Calu3 (cell line): Measurements from ENCODE around the gene GRAP2. TPM values are rescaled to one million over a fixed set of nuclear protein-coding genes. Genes with fewer than 3 reads are reported as not detected.
A peak's percentile ranks its signal among the peaks of the same experiment; 100 is the strongest.

Experiments
- BruUV-seq: library from RNA; stranded (reverse); fragments of 400-500 nt; replicated peaks from 2 replicates; lab custom pipeline; 2021; lab: Mats Ljungman, UMichigan
- CTCF ChIA-PET: fragments of 300-600 bp; sonication (Branson Sonifier 250); formaldehyde crosslinking; loops from one replicate; lab custom pipeline; 2022; ENCODE audit warnings: antibody characterized with exemption; lab: Charles Lee
- DNase-seq: peaks from one replicate; pipeline ENCODE4 v3.0.0; 2022
- H3K27ac Mint-ChIP-seq: one replicate; pipeline ENCODE4 v1.8.0; 2022; ENCODE audit warnings: mixed read lengths; ENCODE audit not compliant: unreplicated experiment
- H3K27me3 Mint-ChIP-seq: one replicate; pipeline ENCODE4 v1.8.0; 2022; ENCODE audit warnings: mixed read lengths; ENCODE audit not compliant: unreplicated experiment
- H3K36me3 Mint-ChIP-seq: one replicate; pipeline ENCODE4 v1.8.0; 2022; ENCODE audit warnings: mild to moderate bottlenecking, moderate library complexity, mixed read lengths; ENCODE audit not compliant: insufficient read depth, unreplicated experiment
- H3K4me1 Mint-ChIP-seq: one replicate; pipeline ENCODE4 v1.8.0; 2022; ENCODE audit warnings: mild to moderate bottlenecking, low read depth, mixed read lengths; ENCODE audit not compliant: unreplicated experiment
- H3K4me3 Mint-ChIP-seq: one replicate; pipeline ENCODE4 v1.8.0; 2022; ENCODE audit warnings: mild to moderate bottlenecking, low read depth, moderate library complexity, mixed read lengths; ENCODE audit not compliant: unreplicated experiment
- H3K9me3 Mint-ChIP-seq: one replicate; pipeline ENCODE4 v1.8.0; 2022; ENCODE audit warnings: low read depth, mixed read lengths; ENCODE audit not compliant: unreplicated experiment
- intact Hi-C: fragments of 100-400 bp; cut with micrococcal nuclease; formaldehyde crosslinking; loops from one replicate; pipeline ENCODE4 v1.10.0; 2022; ENCODE audit not compliant: unreplicated experiment
- total RNA-seq: library from RNA; stranded (reverse); gene quantifications from 2 replicates; pipeline ENCODE4 v1.2.3, GENCODE V29; 2022
- TF ChIP-seq, protein P1 (sequence below): fragments of 200-600 bp; IDR thresholded peaks from one replicate; pipeline ENCODE4 v1.8.0; 2022; ENCODE audit warnings: antibody characterized with exemption; ENCODE audit not compliant: unreplicated experiment

GRAP2 gene
- total RNA-seq, 1 experiment from 2014 or later, result not detected

DNA sequence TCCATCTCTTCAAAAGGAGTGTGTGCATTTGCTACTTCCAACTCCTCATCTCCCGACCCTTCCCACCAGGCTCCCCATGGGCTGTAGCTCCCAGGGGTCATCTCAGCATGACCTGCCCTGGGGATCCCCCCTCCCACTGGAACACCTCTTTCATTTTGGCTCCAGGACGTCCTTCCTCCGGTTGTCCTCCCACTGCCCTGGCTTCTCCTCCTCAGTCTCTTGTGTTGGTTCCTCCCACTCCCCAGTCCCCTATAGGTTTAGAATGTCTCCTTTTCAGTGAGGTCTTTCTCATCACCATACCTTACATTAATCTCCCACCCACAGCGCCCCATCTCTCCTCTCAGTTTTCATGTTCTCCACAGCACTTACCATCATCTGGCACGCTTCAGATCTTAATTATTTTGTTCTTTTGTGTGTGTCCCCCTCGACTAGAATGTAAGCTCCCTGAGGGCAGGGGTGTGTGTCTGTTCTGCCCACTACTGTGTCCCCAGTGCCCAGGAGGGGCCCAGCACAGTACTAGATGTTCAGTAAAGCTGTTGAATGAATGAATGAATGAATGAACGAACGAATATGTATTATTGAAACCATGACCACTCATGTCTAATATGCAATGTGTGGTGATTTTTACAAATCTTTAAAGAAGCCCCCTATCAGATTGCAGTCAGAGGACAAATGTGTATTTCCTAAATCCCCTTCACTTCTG is 57.3 kb downstream of the GRAP2 start:
- CTCF ChIA-PET, result no interaction called here
- BruUV-seq, result no TSS peak
- Mint-ChIP-seq H3K36me3 (peaks cover 5% of the 10 kb centered on the region), H3K4me3 (no peak overlapping the region), H3K27ac (no peak overlapping the region), H3K4me1 (peaks cover 12% of the 10 kb centered on the region), H3K9me3 (no peaks in the 10 kb centered on the region), H3K27me3 (peaks cover 44% of the 10 kb centered on the region)
- no peak for DNase-seq
- TF ChIP-seq, protein P1, sequence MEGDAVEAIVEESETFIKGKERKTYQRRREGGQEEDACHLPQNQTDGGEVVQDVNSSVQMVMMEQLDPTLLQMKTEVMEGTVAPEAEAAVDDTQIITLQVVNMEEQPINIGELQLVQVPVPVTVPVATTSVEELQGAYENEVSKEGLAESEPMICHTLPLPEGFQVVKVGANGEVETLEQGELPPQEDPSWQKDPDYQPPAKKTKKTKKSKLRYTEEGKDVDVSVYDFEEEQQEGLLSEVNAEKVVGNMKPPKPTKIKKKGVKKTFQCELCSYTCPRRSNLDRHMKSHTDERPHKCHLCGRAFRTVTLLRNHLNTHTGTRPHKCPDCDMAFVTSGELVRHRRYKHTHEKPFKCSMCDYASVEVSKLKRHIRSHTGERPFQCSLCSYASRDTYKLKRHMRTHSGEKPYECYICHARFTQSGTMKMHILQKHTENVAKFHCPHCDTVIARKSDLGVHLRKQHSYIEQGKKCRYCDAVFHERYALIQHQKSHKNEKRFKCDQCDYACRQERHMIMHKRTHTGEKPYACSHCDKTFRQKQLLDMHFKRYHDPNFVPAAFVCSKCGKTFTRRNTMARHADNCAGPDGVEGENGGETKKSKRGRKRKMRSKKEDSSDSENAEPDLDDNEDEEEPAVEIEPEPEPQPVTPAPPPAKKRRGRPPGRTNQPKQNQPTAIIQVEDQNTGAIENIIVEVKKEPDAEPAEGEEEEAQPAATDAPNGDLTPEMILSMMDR, result no peak
- intact Hi-C loops, result no loop called here

DNA sequence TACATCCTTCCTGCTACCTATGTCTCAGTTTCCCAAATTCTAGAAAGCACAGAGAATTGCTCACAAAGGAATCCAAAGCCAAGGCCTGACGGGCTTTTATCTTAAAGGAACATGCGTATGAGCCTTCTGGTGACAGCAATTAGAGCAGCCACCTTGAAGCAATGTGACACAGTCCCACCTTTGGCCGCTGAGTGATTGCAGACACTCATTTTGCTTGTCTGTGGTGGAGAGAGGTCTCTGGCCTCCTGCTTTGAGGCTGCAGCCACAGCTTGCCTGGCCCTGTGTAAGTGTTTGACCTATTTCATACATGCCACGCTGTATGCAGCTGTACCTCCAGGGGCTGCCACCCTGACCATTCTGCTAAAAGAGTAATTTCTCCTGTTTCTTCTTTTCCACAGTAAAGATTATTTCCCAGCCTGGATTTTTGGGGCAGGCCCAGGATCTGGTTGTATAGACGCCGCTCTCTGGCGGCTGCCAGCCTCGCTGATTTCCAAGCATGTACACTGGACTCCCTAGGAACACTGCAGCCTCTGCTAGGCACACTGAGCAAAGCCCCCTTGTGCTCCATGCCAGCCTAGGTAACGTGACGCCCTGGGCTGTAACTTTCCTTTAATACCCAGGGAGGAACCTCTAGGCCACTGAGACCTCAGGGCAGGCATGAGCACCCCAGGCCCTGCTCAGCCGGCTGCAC is 58.2 kb downstream of the GRAP2 start:
- Mint-ChIP-seq H3K4me3 (no peak overlapping the region), H3K9me3 (no peaks in the 10 kb centered on the region), H3K36me3 (peaks cover 5% of the 10 kb centered on the region), H3K4me1 (peaks cover 12% of the 10 kb centered on the region), H3K27me3 (peaks cover 44% of the 10 kb centered on the region), H3K27ac (no peak overlapping the region)
- CTCF ChIA-PET, result interaction anchor here (1.5 kb wide), 1 partner anchor 12 kb away, joined by 3 read pairs; no protein-coding TSS in a partner anchor
- BruUV-seq, result no TSS peak
- TF ChIP-seq, protein P1, result no peak
- DNase-seq, result no peak
- intact Hi-C loops, result no loop called here

DNA sequence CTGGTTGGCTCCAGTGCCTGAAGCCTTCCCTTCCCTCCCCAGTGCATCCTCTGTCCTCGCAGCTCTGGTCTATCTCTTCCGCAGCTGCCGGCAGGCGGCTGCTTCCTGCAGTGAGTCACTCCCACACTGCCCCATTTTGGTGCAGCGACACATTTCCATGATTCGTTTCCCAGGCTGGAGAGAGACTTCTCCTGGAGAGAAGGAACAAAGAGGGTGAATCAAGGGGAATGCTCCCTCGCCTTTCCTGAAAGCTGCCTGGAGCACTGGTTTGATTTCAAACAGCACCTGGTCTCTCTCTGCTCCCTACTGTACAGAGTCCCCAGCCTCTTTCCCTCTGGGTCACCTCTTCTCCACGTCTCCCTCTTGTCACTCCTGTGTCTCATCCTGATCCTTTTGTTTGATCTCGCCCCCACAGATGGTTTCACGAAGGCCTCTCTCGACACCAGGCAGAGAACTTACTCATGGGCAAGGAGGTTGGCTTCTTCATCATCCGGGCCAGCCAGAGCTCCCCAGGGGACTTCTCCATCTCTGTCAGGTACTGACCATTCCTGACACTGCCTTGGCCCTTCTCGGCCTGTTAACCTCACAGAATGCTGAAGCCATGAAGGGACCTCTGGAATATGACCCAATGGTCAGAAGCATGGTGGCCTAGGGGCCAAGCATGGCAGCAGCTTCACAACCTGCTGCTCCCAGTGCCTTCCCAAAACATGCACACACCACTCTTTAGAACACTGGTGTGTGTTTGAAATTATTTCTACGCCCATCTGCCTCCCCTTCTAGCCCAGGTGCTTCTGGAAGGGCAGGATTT is 59.0 kb downstream of the GRAP2 start, which contains the start of gene TMA7B:
Gene TMA7B, plus strand, starts transcription at position 758 of the 808 bp plus-strand sequence. CDS start 3,978 bp downstream, outside the sequence.
- no peak within 1 kb of the TSS for H3K4me3 Mint-ChIP-seq
- TF ChIP-seq, protein P1, result no peak
- H3K4me1 Mint-ChIP-seq, result peaks cover 12% of the 10 kb centered on the region
- H3K27me3 Mint-ChIP-seq, result peaks cover 44% of the 10 kb centered on the region
- no TSS peak for BruUV-seq
- peak; percentile 34 for DNase-seq
- H3K27ac Mint-ChIP-seq, result no peak within 1 kb of the TSS
- intact Hi-C loops, result no loop called here
- CTCF ChIA-PET, result interaction anchor here (1.5 kb wide), 1 partner anchor 13 kb away, joined by 3 read pairs; no protein-coding TSS in a partner anchor
- peaks cover 5% of the 10 kb centered on the region for H3K36me3 Mint-ChIP-seq
- no peaks in the 10 kb centered on the region for H3K9me3 Mint-ChIP-seq
